ENCODE data around the gene NRXN3.
"Not testable (repeated sequence)": the region's sequence is repeated elsewhere in the genome, so short reads cannot be mapped to it uniquely, and the experiment has no call there.

NRXN3 gene

DNA sequence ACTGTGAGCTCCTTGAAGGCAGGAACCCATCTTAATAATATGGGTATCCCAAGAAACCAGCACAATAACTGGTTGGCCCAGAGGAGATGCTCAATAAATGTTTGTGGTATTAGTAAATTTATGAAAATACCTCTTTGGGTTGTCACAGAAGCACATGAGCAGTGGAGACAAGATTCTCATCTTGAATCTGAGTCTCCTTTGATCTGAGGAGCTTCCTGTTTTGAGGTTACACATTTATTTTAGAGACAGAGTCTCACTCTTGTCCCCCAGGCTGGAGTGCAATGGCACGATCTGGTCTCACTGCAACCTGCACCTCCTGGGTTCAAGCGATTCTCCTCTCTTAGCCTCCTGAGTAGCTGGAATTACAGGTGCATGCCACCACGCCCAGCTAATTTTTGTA is 247.4 kb downstream of the NRXN3 start:
- DNase-seq = no peak

DNA sequence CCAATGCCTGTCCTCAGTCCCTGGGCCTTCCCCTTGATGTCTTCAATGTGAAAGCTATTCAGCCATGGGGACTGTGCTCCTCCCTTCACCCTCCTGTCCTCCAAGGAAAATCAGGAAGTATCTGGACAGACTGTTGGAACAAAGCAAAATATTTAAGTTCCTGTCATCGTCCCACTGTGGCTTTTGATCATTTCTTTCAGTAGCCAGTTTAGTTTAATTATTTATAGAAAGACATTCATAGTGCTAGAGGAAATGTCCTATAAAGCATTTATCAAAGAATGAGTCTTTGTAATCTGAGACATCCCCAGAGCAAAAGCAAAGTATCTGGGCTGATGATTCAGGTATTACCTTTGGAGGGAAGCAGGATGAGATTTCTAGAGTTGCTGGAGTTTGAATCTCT is 254.1 kb downstream of the NRXN3 start:
- DNase-seq = no peak

GRCh38 chr14:78425330-78425729 is 255.2 kb downstream of the NRXN3 start:
- no peak for DNase-seq

GRCh38 chr14:78425782-78426181 is 255.6 kb downstream of the NRXN3 start:
- no peak for DNase-seq

- no peak for DNase-seq
Observed at GRCh38 chr14:78432046-78432445, 261.9 kb downstream of the NRXN3 start.

DNA sequence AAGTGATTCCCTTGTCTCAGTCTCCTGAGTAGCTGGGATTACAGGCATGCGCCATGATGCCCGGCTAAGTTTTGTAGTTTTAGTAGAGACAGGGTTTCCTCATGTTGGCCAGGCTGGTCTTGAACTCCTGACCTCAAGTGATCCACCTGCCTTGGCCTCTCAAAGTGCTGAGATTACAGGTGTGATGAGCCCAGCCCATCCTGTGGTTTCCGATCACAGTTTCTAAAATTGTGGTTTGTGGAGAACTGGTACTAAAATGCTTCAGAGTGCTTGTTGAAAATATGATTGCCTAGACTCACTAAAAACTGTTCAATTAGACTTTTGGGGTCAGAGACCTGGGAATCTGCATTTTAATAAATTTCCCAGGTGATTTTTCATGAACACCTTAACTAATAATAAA is 267.3 kb downstream of the NRXN3 start:
- not testable (repeated sequence) for DNase-seq

DNA sequence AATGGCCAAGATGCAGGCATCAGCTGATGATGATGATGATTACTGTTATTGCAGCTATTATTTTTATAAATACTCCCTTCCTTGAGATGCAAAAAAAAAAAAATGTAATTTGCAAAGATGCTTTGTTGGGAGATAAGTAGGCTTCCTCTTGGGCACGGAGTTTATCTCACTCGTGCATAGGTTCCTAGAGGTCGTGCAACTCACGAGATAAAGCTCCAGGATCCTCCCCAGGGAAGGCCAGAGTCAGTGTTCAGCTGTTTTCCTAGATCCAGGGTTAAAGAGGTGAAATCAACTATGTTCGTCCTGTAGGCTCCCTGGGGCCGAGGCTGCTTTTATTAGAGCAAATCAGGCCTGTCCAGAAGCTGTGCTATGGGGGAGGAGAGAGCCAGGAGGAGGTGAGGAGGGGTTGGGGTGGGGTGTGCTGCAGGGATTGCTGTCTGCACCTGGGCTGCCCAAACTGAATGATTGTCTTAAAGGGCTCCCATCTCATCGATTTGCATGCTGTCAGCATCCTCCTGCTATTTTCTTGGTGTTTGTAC is 270.3 kb downstream of the NRXN3 start:
- no peak for DNase-seq

- no peak for DNase-seq
Observed at GRCh38 chr14:78443834-78444233, 273.7 kb downstream of the NRXN3 start.

DNA sequence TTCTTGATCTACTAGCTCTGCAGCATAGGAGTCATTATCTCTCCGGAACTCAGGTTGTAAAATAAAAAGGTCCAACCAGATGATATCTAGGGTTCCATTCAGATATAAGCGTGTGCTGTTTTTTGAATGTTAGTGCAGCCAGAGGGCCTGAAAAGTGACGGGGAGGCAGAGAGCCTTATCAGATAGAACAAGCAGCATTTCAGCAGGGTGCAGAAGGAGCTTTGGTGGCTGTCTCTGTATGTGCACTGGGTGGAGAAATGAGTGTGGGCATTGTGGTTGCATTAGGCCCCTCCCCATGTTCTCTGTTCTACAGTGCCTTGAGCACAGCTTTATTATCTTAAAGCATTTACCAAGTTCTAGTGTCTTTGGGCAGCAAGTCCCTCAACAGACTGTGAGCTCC is 275.1 kb downstream of the NRXN3 start:
- no peak for DNase-seq

- no peak for DNase-seq
Observed at GRCh38 chr14:78446807-78447206, 276.6 kb downstream of the NRXN3 start.

- DNase-seq = no peak
Observed at GRCh38 chr14:78448164-78449094, 278.3 kb downstream of the NRXN3 start.

DNA sequence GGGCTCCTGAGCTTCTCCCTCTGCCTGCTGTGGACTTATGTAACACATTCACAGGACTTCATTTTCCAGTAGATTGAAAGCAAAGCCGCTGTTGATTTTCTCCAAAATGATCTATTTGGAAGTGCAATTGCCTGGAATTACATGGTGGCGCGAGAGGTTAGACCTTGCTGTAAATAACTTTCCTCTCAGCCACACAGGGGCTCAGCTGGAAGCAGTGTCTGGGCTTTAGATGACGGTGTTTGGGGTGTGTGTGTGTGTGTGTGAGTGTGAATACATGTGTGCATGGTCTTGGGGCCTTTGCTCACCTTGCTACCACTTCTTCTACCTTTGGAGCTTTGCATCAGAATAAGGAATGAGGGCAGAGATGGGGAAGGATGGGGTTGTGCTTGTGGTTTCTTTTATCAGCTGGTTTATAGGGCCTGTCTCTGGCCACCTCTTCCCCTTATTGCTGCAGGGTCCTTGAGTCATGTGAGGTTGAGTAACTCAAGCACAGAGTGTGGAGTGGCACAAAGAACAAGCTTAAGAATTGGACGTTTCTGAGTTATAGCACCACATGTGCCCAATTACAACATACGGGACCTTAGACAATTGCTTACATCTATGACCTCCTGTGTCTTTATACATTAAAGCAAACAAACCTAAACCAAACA is 280.6 kb downstream of the NRXN3 start:
- DNase-seq = no peak

GRCh38 chr14:78451319-78451695 is 281.1 kb downstream of the NRXN3 start:
- DNase-seq = no peak

DNA sequence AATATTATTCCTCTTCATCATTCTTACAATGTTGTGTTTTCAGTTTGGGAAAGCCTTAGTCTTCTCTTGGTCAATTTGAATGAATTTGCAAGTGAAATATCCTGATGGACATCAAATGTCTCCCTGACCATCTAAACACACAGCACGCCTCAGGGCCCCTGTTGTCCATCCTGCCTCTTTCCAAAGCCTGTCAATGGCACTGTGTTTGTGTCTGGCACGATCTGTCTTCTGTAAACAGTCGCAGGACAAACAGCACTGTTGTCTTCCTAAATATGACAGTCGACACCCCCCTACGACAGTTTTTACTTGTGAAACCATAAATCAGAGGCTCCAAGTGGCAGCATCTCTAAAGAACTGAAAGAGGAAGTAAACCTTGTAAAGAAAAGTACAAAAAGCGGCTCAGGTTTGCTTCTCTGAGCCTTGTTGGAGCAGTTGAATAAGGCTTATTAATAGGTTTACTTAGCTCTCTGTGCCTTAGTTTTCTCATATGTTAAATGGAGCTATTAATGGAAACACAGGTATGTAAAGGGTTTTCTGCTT is 285.8 kb downstream of the NRXN3 start:
- no peak for DNase-seq

DNA sequence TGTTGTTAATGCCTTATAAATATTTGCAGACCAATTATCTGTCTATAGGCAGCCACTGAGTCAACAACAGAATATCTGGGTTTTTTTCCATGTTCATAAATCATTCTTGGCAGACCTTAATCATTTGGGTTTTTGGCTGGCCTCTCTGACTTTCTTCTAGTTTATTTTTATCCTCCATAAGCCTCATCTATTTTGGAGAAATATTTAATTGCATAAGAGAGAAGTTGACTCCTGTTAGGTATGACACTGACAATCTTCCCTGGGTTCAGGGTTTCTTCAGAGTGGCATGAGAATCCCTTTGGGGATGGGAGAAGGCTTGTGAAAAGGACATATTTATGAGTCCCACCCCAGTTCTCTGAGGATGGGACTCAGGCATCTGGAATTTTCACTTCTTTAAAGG is 299.8 kb downstream of the NRXN3 start:
- no peak for DNase-seq

GRCh38 chr14:78479127-78479780 is 309.1 kb downstream of the NRXN3 start:
- DNase-seq = no peak

DNA sequence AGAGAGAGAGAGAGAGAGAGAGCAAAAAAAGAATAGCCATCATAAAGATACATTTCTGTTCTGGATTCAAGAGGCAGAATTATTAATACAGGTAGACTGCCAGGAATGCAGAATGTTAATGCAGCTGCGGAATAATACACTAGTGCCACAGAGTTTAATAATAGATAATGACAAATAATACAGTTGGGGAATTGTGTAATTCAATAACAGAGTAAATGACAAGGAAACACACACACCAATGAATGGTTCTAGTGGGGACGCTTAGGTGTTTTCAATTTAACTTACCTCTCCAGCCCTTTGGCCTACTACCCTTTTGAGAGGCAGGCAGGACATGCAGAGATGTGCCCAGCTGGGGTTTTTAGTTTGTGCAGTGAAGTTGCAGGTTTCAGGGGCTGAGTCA is 313.9 kb downstream of the NRXN3 start:
- no peak for DNase-seq

DNA sequence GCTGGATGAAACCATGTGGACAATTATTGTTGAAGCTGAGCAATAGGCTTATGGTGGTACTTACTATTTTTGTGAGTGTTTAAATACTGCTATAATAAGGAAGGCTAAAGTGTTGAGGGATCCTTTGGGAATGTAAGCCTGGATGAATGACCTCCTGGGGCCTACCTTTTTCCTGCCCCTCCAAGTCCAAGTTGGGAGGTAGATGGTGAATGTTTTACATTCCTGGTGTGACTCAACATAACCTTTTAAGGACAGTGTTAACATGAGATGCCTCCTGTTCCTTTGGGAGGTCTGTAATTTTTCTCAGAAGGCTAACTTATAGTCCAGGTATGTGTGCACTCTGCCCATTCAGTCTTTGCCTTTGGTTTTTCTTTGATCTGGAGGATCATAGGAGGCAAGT is 315.9 kb downstream of the NRXN3 start:
- no peak for DNase-seq

DNA sequence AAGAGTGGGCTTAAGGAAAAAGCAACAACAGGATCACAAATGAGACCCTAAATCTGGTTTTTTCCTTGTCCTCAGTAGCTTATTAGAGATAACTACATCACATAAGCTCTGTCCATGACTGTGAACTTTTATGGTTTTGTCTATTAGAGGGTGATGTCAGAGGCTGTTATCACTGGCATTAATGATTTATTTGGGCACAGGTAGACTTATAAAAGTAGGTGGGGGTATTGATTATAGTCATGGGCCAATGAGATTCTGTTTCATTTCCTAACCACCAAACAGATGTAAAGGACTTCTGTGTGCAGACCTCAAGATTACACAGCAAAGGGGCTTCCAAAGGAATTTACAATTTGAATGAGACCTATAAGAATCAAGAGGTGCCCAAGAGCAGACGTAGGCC is 316.4 kb downstream of the NRXN3 start:
- no peak for DNase-seq

GRCh38 chr14:78487573-78487972 is 317.4 kb downstream of the NRXN3 start:
- not testable (repeated sequence) for DNase-seq

DNA sequence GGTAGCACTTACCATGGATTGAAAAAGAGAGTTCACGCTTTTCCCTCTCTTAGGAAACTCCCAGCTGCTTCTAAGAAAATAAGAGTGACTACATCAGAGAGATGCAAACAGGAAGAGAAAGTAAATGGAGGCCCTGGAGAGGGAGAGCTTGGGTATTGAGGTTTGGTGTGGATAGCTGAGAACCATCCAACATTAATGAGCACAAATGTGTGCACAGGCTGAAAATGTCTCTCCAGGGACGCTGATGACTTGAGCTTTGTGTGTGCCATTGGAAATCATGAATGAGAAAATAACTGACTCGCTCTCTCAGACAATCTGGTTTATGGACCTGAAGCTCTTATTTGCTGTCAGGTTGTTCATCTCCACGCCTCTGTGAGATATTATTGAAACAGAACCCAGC is 318.8 kb downstream of the NRXN3 start:
- no peak for DNase-seq

- DNase-seq = no peak
Observed at GRCh38 chr14:78491048-78491447, 320.9 kb downstream of the NRXN3 start.

DNA sequence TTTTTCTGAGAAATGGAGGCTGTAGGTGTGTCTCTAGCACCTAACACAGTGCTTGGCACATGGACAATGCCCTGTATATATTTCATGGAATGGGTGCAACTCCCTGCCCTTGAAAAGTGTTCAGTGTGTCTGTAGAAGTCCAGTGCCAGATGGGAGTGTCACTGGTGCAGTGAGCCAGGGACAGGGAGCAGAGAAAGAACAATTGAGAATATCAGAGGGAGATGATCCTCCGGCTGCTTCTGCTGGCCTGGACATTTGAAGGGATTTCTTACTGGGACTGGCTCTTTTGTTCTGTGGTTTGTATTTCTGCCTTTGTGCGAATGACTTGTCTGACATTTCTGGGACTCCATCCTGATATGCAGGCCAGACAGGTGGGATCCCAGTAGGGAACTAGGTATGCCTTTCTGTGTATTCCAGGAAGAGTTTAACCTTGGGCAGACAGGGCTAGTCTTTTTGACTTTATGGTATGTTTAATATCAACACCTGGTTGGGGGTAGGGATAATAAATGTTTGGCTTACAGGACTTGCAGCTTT is 328.0 kb downstream of the NRXN3 start:
- DNase-seq = no peak

Measured in CD4-positive, alpha-beta T cell treated with Interleukin-15 for 1 hour (primary cell).